HG02623 (cell line): ENCODE measurements around the gene CHD9.
"Not testable (repeated sequence)": the region's sequence is repeated elsewhere in the genome, so short reads cannot be mapped to it uniquely, and the experiment has no call there.

Source experiments
- ATAC-seq: cut with Tn5 transposase; IDR thresholded peaks from one replicate; pipeline ENCODE4 v1.9.1; 2021; ENCODE audit warnings: moderate library complexity; ENCODE audit not compliant: unreplicated experiment

The CHD9 gene

DNA sequence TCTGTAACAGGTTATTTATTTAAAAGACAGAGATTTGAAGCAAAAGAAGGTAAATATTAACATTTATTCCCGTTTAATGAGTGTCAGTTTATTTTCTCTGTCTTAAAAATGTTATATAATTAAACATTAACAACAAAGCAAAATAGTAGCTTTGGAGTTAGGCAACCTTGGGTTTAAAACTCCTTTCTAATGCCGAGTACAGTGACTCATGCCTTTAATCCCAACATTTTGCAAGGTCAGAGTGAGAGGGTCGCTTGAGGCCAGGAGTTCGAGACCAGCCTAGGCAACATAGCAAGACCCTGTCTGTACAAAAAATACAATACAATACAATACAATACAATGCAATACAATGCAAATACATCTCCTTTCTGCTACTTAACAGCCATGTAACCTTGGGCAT is 128.7 kb downstream of the CHD9 start:
- ATAC-seq: no peak

DNA sequence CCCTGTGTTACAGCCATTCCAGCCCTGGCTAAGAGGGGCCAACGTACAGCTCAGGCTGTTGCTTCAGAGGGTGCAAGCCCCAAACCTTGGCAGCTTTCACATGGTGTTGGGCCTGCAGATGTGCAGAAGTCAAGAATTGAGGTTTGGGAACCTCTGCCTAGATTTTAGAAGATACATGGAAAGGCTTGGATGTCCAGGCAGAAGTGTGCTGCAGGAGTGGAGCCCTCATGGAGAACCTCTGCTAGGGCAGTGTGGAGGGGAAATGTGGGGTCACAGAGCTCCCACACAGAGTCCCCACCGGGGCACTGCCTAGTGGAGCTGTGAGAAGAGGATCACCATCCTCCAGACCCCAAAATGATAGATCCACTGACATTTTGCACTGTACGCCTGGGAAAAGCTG is 130.9 kb downstream of the CHD9 start:
- not testable (repeated sequence) for ATAC-seq

- no peak for ATAC-seq
Observed at GRCh38 chr16:53187775-53188174, 133.0 kb downstream of the CHD9 start.

DNA sequence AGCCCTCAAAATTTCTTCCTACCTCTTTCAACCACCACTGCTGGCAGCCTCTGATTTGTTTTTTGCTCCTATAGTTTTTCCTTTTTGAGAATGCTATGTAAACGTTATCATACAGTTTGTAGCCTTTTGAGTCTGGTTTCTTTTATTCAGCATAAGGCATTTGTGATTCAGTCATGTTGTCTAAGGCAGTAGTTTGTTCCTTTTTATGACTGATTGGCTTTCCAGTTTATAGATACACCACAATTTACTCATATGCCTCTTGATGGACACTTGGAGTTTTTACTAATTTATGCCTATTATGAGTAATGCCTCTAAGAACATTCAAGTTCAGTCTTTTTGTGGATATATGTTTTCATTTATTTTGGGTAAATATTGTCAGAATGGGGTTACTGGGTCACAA is 136.6 kb downstream of the CHD9 start:
- no peak for ATAC-seq

DNA sequence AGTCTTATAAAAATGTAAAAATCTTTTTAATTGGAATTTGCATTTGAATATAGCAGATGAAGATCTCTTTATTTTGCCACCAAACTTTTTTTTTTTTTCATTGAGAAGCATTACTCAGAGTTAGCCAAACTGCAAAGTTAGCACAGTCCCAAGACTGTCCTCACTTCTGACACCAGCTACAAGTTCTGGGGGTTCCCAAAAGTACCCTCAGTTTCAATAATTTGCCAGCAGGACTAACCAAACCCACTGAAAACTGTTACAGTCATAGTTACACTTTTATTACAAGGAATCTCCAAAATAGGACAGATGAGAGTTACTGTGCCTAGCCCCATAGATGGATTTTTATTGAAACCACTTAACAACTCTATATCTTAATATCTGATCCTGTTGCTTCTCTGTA is 144.1 kb downstream of the CHD9 start:
- ATAC-seq: no peak

DNA sequence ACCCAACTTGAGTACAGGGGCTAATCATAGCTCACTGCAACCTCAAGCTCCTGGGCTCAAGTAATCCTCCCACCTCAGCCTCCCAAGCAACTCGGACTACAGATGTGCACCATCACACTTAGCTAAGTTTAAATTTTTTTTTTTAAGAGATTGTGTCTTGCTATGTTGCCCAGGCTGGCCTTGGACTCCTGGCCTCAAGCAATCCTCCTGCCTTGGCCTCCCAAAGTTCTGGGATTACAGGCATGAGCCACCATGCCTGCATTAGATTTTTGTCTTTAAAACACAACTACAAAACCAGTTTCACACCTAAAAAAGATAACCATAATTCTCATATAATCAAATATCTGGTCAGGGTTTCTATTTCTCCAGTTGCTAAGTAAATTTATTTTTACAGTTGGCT is 147.1 kb downstream of the CHD9 start:
- ATAC-seq: no peak

- no peak for ATAC-seq
Observed at GRCh38 chr16:53202398-53202797, 147.6 kb downstream of the CHD9 start.

GRCh38 chr16:53207810-53208752 is 153.3 kb downstream of the CHD9 start:
- ATAC-seq: peak; percentile 81

DNA sequence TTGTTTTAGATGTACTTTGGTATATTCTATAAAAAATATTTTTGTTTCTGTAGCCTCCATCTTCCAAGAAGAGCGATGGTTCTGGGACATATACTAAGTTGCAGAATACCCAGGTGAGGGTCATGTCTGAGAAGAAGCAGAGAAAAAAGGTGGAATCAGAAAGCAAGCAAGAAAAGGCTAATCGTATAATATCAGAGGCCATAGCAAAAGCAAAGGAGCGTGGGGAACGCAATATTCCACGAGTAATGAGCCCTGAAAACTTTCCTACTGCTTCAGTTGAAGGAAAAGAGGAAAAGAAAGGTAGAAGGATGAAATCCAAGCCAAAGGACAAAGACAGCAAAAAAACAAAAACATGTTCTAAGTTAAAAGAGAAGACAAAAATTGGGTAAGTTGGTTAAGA is 154.6 kb downstream of the CHD9 start:
- no peak for ATAC-seq

GRCh38 chr16:53209877-53210276 is 155.1 kb downstream of the CHD9 start:
- ATAC-seq: no peak

GRCh38 chr16:53211253-53211652 is 156.5 kb downstream of the CHD9 start:
- ATAC-seq: no peak

- ATAC-seq: no peak
Observed at GRCh38 chr16:53212893-53213223, 158.1 kb downstream of the CHD9 start.

DNA sequence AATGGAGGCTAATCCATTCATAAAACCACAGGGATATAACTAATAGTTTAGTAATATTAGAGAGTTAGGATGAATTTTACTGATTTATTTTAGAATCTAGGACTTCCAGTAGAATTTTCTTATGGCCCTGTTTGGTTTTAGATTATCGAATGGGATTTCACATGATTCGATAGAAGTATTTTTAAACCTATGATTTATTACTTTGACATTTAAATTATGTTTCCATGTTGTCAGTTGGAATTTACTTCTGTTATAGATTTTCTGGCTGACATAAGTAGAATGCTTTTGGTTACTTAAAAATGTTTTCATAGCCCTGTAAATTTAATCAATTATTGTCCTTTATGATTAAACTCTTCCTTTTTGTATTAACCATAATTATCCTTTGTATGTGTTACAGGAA is 158.8 kb downstream of the CHD9 start:
- ATAC-seq: no peak

- ATAC-seq: no peak
Observed at GRCh38 chr16:53216798-53217197, 162.0 kb downstream of the CHD9 start.

DNA sequence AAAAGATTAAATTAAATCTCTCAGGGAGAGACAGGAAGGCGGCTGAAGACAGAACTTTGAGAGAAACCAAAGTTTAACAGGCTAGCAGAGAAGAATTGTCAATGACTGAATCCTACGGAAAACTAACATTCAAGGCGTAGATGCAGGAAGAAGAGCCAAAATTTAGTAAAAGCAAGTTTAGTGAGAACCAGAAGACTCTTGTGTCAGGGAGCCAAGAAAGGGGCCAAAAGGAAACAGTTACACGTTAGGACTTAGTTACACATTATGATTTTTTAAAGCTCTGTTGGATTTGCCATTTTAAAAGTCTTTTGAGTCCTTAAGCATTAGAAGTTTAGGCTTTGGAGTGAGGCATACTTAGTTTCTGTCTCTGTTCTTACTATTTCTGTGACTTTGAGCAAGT is 164.6 kb downstream of the CHD9 start:
- ATAC-seq: no peak

DNA sequence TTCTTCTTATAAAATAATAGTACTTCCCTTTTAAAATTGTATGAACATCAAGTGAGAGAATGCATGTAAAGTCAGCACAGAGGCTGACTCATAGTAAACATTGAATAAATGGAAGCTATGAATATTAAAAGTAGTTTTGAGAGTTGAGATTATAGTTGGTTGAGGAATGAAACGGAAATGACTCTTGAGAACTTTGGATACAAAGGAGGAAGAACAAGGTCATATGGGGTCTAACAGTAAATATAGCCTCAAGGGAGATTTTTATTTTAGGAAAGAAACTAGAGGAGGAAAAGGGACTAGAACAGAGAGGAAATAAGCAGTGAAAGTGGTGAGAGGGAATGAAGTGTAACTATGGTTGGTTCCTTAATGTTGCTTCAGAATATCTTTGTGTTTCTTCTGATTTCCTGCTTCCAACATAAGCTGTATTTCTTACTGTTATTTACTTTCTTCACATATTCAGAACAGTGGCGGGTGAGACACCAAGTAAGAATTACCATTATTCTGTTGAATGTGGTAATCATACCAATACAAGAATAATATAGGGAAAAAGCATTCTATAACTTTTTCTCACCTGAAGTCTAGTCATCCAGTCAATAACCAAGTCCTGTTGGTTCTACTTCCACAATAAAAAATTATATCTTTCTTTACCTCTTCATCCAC is 165.1 kb downstream of the CHD9 start:
- no peak for ATAC-seq

DNA sequence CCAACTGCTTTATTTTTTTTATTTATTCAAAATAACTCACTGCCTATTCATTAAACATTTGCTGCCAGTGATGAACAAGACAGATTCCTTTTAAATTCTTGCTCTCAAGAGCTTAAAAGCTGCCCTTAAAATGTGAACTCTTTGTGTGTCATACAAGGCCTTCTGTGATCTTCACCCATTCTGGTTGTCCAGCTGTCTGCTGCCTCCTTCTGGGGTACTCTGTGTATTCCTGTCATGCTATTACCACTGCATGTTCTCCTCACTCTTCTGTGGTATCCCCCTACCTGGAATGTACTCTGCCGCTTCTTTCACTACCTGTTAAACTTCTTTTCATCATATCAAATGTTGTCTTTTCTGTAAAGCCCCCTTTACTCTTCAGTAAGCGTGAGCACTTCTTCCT is 165.8 kb downstream of the CHD9 start:
- no peak for ATAC-seq

DNA sequence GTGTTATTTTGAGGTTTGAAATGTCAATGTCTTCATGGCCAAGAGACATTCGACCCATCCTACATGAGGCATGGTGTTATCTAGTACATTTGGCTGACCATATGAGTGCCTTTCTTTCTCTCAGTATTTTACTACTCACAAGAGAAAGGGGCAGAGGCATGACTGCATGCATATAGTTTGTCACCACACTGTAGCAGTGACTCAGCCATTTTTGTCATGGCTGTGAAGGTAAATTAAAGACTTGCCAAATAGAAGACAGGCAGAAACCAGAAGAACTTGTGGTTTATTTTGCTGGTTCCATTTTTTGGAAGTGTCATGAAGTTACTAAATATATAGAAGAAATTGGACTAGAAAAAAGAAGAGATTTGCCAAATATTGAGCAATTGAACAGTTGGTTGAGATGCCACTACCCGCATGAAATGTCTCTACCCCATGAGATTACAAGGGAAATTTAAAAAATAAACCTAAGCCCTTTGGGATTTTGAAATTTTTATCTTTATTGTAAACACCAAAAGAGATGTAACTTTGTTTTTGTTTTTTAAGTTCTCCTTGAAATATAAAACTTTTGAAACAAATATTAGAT is 170.3 kb downstream of the CHD9 start:
- ATAC-seq: no peak

- no peak for ATAC-seq
Observed at GRCh38 chr16:53232826-53233529, 178.2 kb downstream of the CHD9 start.

- ATAC-seq: no peak
Observed at GRCh38 chr16:53234836-53235235, 180.0 kb downstream of the CHD9 start.

DNA sequence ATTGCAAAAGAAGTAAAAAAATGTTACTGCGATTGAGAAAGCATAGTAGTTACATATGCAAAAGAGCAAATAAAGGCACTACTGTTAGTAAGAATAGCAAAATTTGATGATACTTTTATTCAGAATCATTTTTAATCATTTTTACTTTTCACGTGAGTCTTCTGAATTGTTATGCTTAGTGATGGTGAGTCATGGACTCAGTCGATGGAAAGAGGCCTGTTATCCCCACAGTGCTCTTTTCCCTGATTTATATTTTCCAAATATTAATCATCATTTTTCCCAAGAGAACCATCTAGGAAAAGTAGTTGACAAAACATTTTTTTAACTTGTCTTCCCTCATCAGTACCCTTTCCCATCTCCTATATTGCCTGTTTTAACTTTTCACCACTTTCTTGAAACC is 181.1 kb downstream of the CHD9 start:
- ATAC-seq: no peak

DNA sequence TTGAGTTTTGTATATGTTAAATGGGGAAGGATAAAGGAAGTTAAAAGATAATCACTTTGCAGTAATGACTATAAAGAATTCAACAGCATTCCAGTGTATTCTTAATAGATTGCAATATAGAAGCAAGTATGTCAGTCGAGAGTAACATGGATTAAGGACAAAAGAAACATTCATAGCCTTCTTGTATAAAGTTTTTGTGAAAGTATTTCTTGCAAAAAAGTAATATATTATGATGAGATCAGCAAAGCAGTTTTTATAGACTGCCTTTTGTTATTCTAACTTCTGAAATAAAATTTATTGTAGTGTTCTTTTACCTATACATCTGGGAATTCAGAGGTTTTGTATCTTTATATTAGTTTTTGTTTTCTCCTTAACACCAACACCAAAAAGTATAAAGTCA is 194.5 kb downstream of the CHD9 start:
- no peak for ATAC-seq
